Measurements from ENCODE around the gene ILK. TPM values are rescaled to one million over a fixed set of nuclear protein-coding genes. Genes with fewer than 3 reads are reported as not detected.

The ILK gene
- total and polyA plus RNA-seq, 2 of the 13 experiments (the other 11 are each of a cell fraction or from before 2014, with no cell fraction given), result 70.3 to 108 TPM

DNA sequence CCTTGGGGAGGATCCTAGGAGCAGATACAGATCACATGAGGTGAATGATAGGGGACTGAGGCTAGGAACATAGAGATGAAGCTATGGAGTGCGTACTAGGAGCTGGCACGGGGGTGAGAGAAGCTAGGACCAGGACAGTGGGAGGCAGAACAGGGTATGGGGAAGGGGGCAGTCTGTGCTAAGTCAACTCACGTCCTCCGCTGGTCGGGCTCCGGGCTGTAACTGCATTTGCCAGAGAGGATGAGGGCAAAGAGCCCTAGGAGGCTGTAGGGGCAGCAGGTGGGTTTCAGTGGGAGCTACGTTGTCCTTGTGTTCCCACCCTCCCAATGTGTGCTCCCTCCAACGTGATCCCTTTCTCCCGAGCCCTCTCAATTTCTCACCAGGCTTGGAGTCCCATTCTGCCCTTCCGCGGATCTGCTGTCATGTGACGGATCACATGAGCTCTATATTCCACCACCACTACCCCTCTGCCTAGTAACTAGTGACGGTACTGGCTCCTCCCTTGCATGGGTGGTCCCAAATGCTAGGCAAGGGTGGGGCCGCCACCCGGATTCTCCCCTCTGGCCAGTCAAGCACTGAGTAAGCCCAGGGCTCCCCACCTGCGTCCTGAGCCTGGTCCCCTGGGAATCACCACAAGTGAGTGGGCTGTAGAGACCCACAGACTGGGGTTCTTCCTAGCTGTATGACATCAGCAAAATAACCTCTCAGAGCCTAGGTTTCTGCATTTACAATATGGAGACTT is 15.6 kb downstream of the ILK start, which contains the start of gene TPP1 (continued):
- no peak for TF ChIP-seq CBFB (CRISPR knock-in tag; IDR thresholded peaks at IDR 0.05)
- TF ChIP-seq, protein P1, sequence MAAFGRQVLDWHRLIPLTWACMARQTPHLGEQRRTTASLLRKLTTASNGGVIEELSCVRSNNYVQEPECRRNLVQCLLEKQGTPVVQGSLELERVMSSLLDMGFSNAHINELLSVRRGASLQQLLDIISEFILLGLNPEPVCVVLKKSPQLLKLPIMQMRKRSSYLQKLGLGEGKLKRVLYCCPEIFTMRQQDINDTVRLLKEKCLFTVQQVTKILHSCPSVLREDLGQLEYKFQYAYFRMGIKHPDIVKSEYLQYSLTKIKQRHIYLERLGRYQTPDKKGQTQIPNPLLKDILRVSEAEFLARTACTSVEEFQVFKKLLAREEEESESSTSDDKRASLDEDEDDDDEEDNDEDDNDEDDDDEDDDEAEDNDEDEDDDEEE (CRISPR knock-in tag; IDR thresholded peaks at IDR 0.05), result no peak
- TF ChIP-seq MLXIP (CRISPR knock-in tag; IDR thresholded peaks at IDR 0.05; ENCODE audit: borderline replicate concordance), result no peak
- no peak for TF ChIP-seq FOXJ3 (CRISPR knock-in tag; IDR thresholded peaks at IDR 0.05; ENCODE audit: borderline replicate concordance)
- no peak for TF ChIP-seq CEBPG (CRISPR knock-in tag; IDR thresholded peaks at IDR 0.05)
- TF ChIP-seq MTF1 (CRISPR knock-in tag; IDR thresholded peaks at IDR 0.05), result no peak
- TF ChIP-seq ZSCAN20 (CRISPR knock-in tag; IDR thresholded peaks at IDR 0.05; ENCODE audit: borderline replicate concordance), result no peak
- TF ChIP-seq DPF2 (CRISPR knock-in tag; IDR thresholded peaks at IDR 0.05; ENCODE audit: borderline replicate concordance, low read depth), result no peak
- TF ChIP-seq CAMTA2 (CRISPR knock-in tag; IDR thresholded peaks at IDR 0.05; ENCODE audit: borderline replicate concordance), result no peak
- TF ChIP-seq ARID4A (CRISPR knock-in tag; IDR thresholded peaks at IDR 0.05; ENCODE audit: borderline replicate concordance), result peak; percentile 79; the same call in 1 of the 2 replicates
- TF ChIP-seq ZNF543 (CRISPR knock-in tag; IDR thresholded peaks at IDR 0.05), result no peak
- TF ChIP-seq ZC3H4 (CRISPR knock-in tag; IDR thresholded peaks at IDR 0.05; ENCODE audit: borderline replicate concordance), result no peak
- TF ChIP-seq KAT8 (CRISPR knock-in tag; IDR thresholded peaks at IDR 0.05), result peak; percentile 95
- TF ChIP-seq FOXP4 (CRISPR knock-in tag; IDR thresholded peaks at IDR 0.05), result 0 out of 2 replicates have a peak, but pooled peaks have one; percentile 16
- no peak for TF ChIP-seq SMARCE1 (IDR thresholded peaks at IDR 0.05; ENCODE audit: borderline replicate concordance)
- TF ChIP-seq, protein P2, sequence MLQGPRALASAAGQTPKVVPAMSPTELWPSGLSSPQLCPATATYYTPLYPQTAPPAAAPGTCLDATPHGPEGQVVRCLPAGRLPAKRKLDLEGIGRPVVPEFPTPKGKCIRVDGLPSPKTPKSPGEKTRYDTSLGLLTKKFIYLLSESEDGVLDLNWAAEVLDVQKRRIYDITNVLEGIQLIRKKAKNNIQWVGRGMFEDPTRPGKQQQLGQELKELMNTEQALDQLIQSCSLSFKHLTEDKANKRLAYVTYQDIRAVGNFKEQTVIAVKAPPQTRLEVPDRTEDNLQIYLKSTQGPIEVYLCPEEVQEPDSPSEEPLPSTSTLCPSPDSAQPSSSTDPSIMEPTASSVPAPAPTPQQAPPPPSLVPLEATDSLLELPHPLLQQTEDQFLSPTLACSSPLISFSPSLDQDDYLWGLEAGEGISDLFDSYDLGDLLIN (CRISPR knock-in tag; IDR thresholded peaks at IDR 0.05; ENCODE audit: borderline replicate concordance), result no peak
- TF ChIP-seq POLR2AphosphoS2 (IDR thresholded peaks at IDR 0.05; ENCODE audit: low read depth, low read length), result no peak
- no peak for TF ChIP-seq SRSF1 (optimal IDR thresholded peaks at IDR 0.05; ENCODE audit: low read depth, low read length)
